Endothelial cell of umbilical vein (primary cell): ENCODE results near the gene COA5. TPM values are rescaled to one million over a fixed set of nuclear protein-coding genes. Genes with fewer than 3 reads are reported as not detected.

Experiments
- BruUV-seq: library from RNA; stranded (reverse); fragments of 400-500 nt; replicated peaks from 2 replicates; lab custom pipeline; 2021; lab: Mats Ljungman, UMichigan
- CTCF ChIA-PET: fragments of 300-600, 350-600 bp; sonication (Branson Sonifier 250); formaldehyde crosslinking; loops from one replicate; lab custom pipeline; 2021; ENCODE audit warnings: antibody characterized with exemption, inconsistent platforms; lab: Charles Lee
- POLR2A ChIA-PET: fragments of 300-600, 350-600 bp; sonication (Branson Sonifier 250); formaldehyde crosslinking; loops from one replicate; lab custom pipeline; 2021; ENCODE audit warnings: antibody characterized with exemption, inconsistent platforms; lab: Charles Lee
- DNase-seq: peaks from one replicate; pipeline ENCODE4 v3.0.0-alpha.2; 2011; ENCODE audit warnings: low read depth, low spot score
- FAIRE-seq: peaks from 2 replicates; lab custom pipeline; 2011; peaks lifted over from hg19 to GRCh38; lab: Jason Lieb, UNC
- H2AFZ ChIP-seq: 2 replicates; pipeline ENCODE4 v1.6.0; 2012; ENCODE audit warnings: low read depth, low read length, control low read depth, inconsistent platforms
- H3K27ac ChIP-seq: 2 replicates; pipeline ENCODE4 v1.5.1; 2011; ENCODE audit warnings: low read depth, mild to moderate bottlenecking, control low read depth, low read length, moderate library complexity; ENCODE audit not compliant: insufficient read depth
- H3K27me3 ChIP-seq, 2 experiments: 2 replicates each; pipeline versions ENCODE4 v1.6.0 to v1.6.1; 2011; ENCODE audit warnings: low read length in 2 of 2, mixed read lengths in 1 of 2; ENCODE audit not compliant: control insufficient read depth in 2 of 2, insufficient read depth in 2 of 2
- H3K36me3 ChIP-seq, 2 experiments: 2 replicates in 1 of 2; 3 replicates in 1 of 2; pipeline ENCODE4 v1.5.1; 2011; ENCODE audit warnings: low read length in 2 of 2, mild to moderate bottlenecking in 1 of 2, moderate library complexity in 1 of 2; ENCODE audit not compliant: control insufficient read depth in 2 of 2, insufficient read depth in 2 of 2; ENCODE audit errors: extremely low read depth in 1 of 2
- H3K4me1 ChIP-seq: 3 replicates; pipeline ENCODE4 v1.5.1; 2011; ENCODE audit warnings: mild to moderate bottlenecking, low read length; ENCODE audit not compliant: control insufficient read depth, insufficient read depth; ENCODE audit errors: extremely low read depth
- H3K4me2 ChIP-seq: 2 replicates; pipeline ENCODE4 v1.6.1; 2011; ENCODE audit warnings: low read length, control low read depth, mixed read lengths; ENCODE audit not compliant: insufficient read depth
- H3K4me3 ChIP-seq, 3 experiments: fragments of 200-600 bp in 1 of 3; sonication (generic), shearing (Covaris generic) in 1 of 3; replicated peaks in 1 of 3; 2 replicates each; pipeline ENCODE4 v1.5.1; 2011 to 2016; ENCODE audit warnings: control low read depth in 3 of 3, low read length in 3 of 3, mild to moderate bottlenecking in 2 of 3, inconsistent platforms in 1 of 3, low read depth in 1 of 3, moderate library complexity in 1 of 3; ENCODE audit not compliant: insufficient read depth in 1 of 3
- H3K79me2 ChIP-seq: 2 replicates; pipeline ENCODE4 v1.6.0; 2012; ENCODE audit warnings: low read length, inconsistent platforms; ENCODE audit not compliant: control insufficient read depth, insufficient read depth
- H3K9ac ChIP-seq: replicated peaks from 2 replicates; pipeline ENCODE3; 2011; ENCODE audit warnings: low read length, control low read depth; ENCODE audit not compliant: insufficient read depth; ENCODE audit errors: extremely low read depth
- H3K9me1 ChIP-seq: replicated peaks from 3 replicates; pipeline ENCODE4 v1.6.0; 2011; ENCODE audit warnings: mild to moderate bottlenecking, low read length; ENCODE audit not compliant: control insufficient read depth, insufficient read depth; ENCODE audit errors: extremely low read depth
- H3K9me3 ChIP-seq: replicated peaks from 2 replicates; pipeline ENCODE4 v1.5.1; 2012; ENCODE audit warnings: low read length, inconsistent platforms; ENCODE audit not compliant: control insufficient read depth, insufficient read depth
- H4K20me1 ChIP-seq: replicated peaks from 2 replicates; pipeline ENCODE3; 2011; ENCODE audit warnings: mild to moderate bottlenecking, low read length; ENCODE audit not compliant: control insufficient read depth, insufficient read depth; ENCODE audit errors: extremely low read depth
- EZH2 ChIP-seq: IDR thresholded peaks from 2 replicates; pipeline ENCODE4 v1.6.1; 2012; ENCODE audit warnings: borderline replicate concordance, low read depth, mild to moderate bottlenecking, moderate library complexity, low read length, inconsistent platforms; ENCODE audit not compliant: severe bottlenecking
- FOS ChIP-seq: IDR thresholded peaks from 2 replicates; pipeline ENCODE4 v1.6.1; 2011; ENCODE audit warnings: mild to moderate bottlenecking, low read length, moderate library complexity, borderline replicate concordance; ENCODE audit not compliant: insufficient read depth
- JUN ChIP-seq: IDR thresholded peaks from 2 replicates; pipeline ENCODE4 v1.6.1; 2011; ENCODE audit warnings: borderline replicate concordance, low read depth; ENCODE audit not compliant: insufficient read length, insufficient read depth
- MYC ChIP-seq: IDR thresholded peaks from one replicate; pipeline ENCODE4 v1.6.1; 2011; ENCODE audit warnings: mild to moderate bottlenecking, low read depth, low read length
- POLR2A ChIP-seq: IDR thresholded peaks from 2 replicates; pipeline ENCODE4 v1.6.1; 2012; ENCODE audit warnings: low read depth, mild to moderate bottlenecking, control low read depth, low read length
- POLR2AphosphoS5 ChIP-seq: IDR thresholded peaks from 2 replicates; pipeline ENCODE4 v1.6.1; 2012; ENCODE audit warnings: low read depth, mild to moderate bottlenecking, control low read depth, low read length, moderate library complexity; ENCODE audit not compliant: insufficient read depth
- dilution Hi-C: fragments of 300-500 bp; cut with MboI; formaldehyde crosslinking; loops from one replicate; pipeline ENCODE4 v1.15.0; 2019; ENCODE audit warnings: low sequenced_read_pairs; ENCODE audit not compliant: extremely low pct_ligation_motif_present
- intact Hi-C: fragments of 100-400 bp; cut with micrococcal nuclease; formaldehyde crosslinking; loops from one replicate; pipeline ENCODE4 v1.10.0; 2022
- polyA plus RNA-seq, 4 experiments: library from polyadenylated mRNA; depleted of rRNA in 3 of 4; stranded (reverse) in 3 of 4; unstranded in 1 of 4; fragments of >200 nt; gene quantifications; 2 replicates each; pipeline versions ENCODE4 v1.2.1 to v1.2.3, GENCODE V29; 2011 to 2012; ENCODE audit warnings: missing spikeins in 1 of 4
- total RNA-seq: library from RNA; stranded (reverse); gene quantifications from 2 replicates; pipeline ENCODE4 v1.2.3, GENCODE V29; 2021
- TF ChIP-seq, protein P1 (sequence below): IDR thresholded peaks from 2 replicates; pipeline ENCODE4 v1.6.1; 2011; ENCODE audit not compliant: insufficient read depth, insufficient read length
- TF ChIP-seq, protein P2 (sequence below), 2 donors: IDR thresholded peaks; 1 replicate in 1 of 2; 2 replicates in 1 of 2; pipeline ENCODE4 v1.5.1; 2011; ENCODE audit warnings: low read length in 2 of 2, mild to moderate bottlenecking in 2 of 2, moderate library complexity in 2 of 2, control low read depth in 1 of 2, inconsistent platforms in 1 of 2, low read depth in 1 of 2; ENCODE audit not compliant: insufficient read depth in 1 of 2; ENCODE audit errors: extremely low read depth in 1 of 2

COA5 gene
- total and polyA plus RNA-seq, 2 donors (not counting 3 experiments of a cell fraction or from before 2014, with no cell fraction given), result 16.5 to 17.7 TPM

DNA sequence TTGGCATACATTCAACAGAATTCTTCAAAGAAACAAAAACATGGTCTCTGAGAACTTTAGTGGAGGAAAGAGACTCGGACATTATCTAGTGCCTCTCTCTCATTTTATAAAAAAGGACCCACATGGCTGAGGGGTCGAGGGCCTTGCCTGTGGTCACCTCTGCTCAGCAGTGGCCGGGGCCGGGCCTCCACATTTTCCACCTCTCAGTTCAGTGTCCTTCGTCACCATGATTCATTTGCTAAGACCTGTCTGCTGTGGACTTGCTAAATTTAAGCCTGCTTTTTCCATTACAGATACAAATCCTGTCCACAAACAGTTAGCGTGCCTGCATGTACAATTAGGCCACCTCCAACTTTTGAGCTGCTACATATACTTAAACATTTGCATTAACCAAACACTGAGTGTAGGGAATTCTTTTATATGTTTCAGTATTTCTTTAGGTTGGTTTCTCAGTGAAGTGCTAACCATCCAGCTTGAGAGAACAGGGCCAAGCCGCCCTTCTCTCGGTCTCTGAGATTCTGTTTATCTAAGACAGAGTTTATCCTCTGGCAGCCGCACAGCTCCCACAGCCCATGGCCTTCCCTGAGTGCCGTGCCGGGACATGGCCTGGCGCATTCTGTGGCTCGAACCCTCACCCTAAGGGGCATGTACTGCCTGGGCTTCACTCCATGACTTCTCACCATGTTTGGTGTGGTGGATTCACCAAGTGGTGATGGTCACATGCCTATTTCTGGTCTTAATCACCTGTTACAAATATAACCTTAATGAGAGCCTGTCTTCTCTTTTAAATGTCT lies 46.2 kb downstream of the COA5 start:
- POLR2A ChIA-PET, result no interaction called here
- TF ChIP-seq FOS, result no peak
- H3K4me2 ChIP-seq, result no peak overlapping the region
- H3K9me3 ChIP-seq, result no peaks in the 10 kb centered on the region
- DNase-seq (no peak), FAIRE-seq (no peak)
- dilution Hi-C loops, result no loop called here
- no peaks in the 10 kb centered on the region for H3K79me2 ChIP-seq
- H3K4me3 ChIP-seq, result no peak overlapping the region
- no peaks in the 10 kb centered on the region for H3K27me3 ChIP-seq
- no peak overlapping the region for H3K9ac ChIP-seq
- no TSS peak for BruUV-seq
- no peaks in the 10 kb centered on the region for H3K9me1 ChIP-seq
- H3K27ac ChIP-seq, result no peak overlapping the region
- H2AFZ ChIP-seq, result no peak overlapping the region
- no peaks in the 10 kb centered on the region for H3K4me1 ChIP-seq
- no peaks in the 10 kb centered on the region for H4K20me1 ChIP-seq
- H3K36me3 ChIP-seq, result peaks cover 2 to 21% of the 10 kb centered on the region in 2 experiments
- intact Hi-C loops, result no loop called here
- CTCF ChIA-PET, result interaction anchor here (0.6 to 2.2 kb wide), 3 partner anchors 12 to 232 kb away, joined by 3 to 9 read pairs (median 4); no protein-coding TSS in a partner anchor

DNA sequence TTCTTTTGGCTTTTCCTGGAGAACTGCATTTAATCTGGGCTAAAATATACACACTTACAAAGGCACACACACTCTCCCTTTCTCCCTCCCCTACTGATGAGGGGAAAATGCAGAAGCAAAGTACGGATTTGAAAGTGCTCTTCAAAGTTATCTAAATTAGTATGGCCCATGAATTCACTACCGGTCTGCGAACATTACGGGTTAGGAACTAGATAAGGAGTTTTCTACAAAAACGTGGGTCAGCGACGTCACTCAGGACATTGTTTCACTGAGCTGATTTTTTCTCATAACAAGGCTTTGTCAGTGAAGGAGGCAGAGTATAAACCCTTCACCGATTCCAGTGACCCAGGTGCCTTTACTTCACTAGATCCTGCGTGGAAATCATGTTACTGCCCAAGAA lies 47.3 kb downstream of the COA5 start:
- Histone ChIP-seq H3K4me2 (no peak overlapping the region), H3K79me2 (no peaks in the 10 kb centered on the region), H2AFZ (no peak overlapping the region), H3K9me1 (no peaks in the 10 kb centered on the region), H4K20me1 (no peaks in the 10 kb centered on the region), H3K27ac (no peak overlapping the region), H3K9ac (no peak overlapping the region), H3K36me3 (peaks cover 2 to 21% of the 10 kb centered on the region in 2 experiments), H3K27me3 (no peaks in the 10 kb centered on the region), H3K9me3 (no peaks in the 10 kb centered on the region), H3K4me1 (no peaks in the 10 kb centered on the region), H3K4me3 (no peak overlapping the region)
- DNase-seq (no peak), FAIRE-seq (no peak)
- intact Hi-C loops, result no loop called here
- no peak for TF ChIP-seq JUN
- TF ChIP-seq, protein P1, sequence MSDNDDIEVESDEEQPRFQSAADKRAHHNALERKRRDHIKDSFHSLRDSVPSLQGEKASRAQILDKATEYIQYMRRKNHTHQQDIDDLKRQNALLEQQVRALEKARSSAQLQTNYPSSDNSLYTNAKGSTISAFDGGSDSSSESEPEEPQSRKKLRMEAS, result no peak
- TF ChIP-seq, protein P2, sequence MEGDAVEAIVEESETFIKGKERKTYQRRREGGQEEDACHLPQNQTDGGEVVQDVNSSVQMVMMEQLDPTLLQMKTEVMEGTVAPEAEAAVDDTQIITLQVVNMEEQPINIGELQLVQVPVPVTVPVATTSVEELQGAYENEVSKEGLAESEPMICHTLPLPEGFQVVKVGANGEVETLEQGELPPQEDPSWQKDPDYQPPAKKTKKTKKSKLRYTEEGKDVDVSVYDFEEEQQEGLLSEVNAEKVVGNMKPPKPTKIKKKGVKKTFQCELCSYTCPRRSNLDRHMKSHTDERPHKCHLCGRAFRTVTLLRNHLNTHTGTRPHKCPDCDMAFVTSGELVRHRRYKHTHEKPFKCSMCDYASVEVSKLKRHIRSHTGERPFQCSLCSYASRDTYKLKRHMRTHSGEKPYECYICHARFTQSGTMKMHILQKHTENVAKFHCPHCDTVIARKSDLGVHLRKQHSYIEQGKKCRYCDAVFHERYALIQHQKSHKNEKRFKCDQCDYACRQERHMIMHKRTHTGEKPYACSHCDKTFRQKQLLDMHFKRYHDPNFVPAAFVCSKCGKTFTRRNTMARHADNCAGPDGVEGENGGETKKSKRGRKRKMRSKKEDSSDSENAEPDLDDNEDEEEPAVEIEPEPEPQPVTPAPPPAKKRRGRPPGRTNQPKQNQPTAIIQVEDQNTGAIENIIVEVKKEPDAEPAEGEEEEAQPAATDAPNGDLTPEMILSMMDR (IDR thresholded peaks at IDR 0.05; ENCODE audit: extremely low read depth in 1 of 2, insufficient read depth in 1 of 2, low read depth in 1 of 2, low read length in 2 of 2), result no peak
- TF ChIP-seq FOS, result no peak
- no peak for TF ChIP-seq MYC
- TF ChIP-seq POLR2AphosphoS5, result no peak
- TF ChIP-seq POLR2A, result no peak
- no peak for TF ChIP-seq EZH2
- CTCF ChIA-PET, result interaction anchor here (0.8 to 2.2 kb wide), 4 partner anchors 8 to 148 kb away, joined by 3 to 22 read pairs (median 7); no protein-coding TSS in a partner anchor
- BruUV-seq, result no TSS peak
- POLR2A ChIA-PET, result no interaction called here
- dilution Hi-C loops, result no loop called here
